Mesenchymal stem cell (in vitro differentiated cells and primary cell): ENCODE data around the gene NAGS.

Experiments
- DNase-seq: peaks from one replicate; pipeline ENCODE4 v3.0.0-alpha.2; 2013
- H2AFZ ChIP-seq: one replicate; pipeline ENCODE4 v1.6.1; 2013; ENCODE audit warnings: low read depth, mild to moderate bottlenecking, control low read depth, inconsistent platforms, low read length, moderate library complexity
- H2AK5ac ChIP-seq: 2 replicates; pipeline ENCODE4 v1.6.1; 2013; ENCODE audit warnings: low read length, moderate library complexity, mild to moderate bottlenecking, inconsistent platforms; ENCODE audit not compliant: severe bottlenecking
- H2BK120ac ChIP-seq: one replicate; pipeline ENCODE4 v1.6.1; 2013; ENCODE audit warnings: low read depth, mild to moderate bottlenecking, inconsistent platforms, low read length, moderate library complexity
- H2BK12ac ChIP-seq, 2 experiments: one replicate each; pipeline ENCODE4 v1.6.1; 2013; ENCODE audit warnings: inconsistent platforms in 2 of 2, low read length in 2 of 2, mild to moderate bottlenecking in 2 of 2, moderate library complexity in 2 of 2, control low read depth in 1 of 2
- H2BK15ac ChIP-seq: one replicate; pipeline ENCODE4 v1.6.1; 2013; ENCODE audit warnings: mild to moderate bottlenecking, low read depth, inconsistent platforms; ENCODE audit not compliant: poor library complexity, severe bottlenecking
- H2BK5ac ChIP-seq: 2 replicates; pipeline ENCODE4 v1.6.1; 2013; ENCODE audit warnings: low read depth, mild to moderate bottlenecking, low read length, control low read depth, inconsistent platforms; ENCODE audit not compliant: poor library complexity, severe bottlenecking
- H3K14ac ChIP-seq, 2 experiments: one replicate each; pipeline ENCODE4 v1.6.1; 2013; ENCODE audit warnings: inconsistent platforms in 2 of 2, low read length in 2 of 2, control low read depth in 1 of 2, mild to moderate bottlenecking in 1 of 2, moderate library complexity in 1 of 2
- H3K18ac ChIP-seq, 2 experiments: one replicate each; pipeline ENCODE4 v1.6.1; 2013; ENCODE audit warnings: inconsistent platforms in 2 of 2, low read length in 2 of 2, control low read depth in 1 of 2, low read depth in 1 of 2, mild to moderate bottlenecking in 1 of 2
- H3K23ac ChIP-seq, 2 experiments: one replicate each; pipeline ENCODE4 v1.6.1; 2013; ENCODE audit warnings: inconsistent platforms in 2 of 2, low read length in 2 of 2, mild to moderate bottlenecking in 2 of 2, moderate library complexity in 2 of 2, control low read depth in 1 of 2
- H3K27ac ChIP-seq: 2 replicates; pipeline ENCODE4 v1.5.1; 2013; ENCODE audit warnings: mild to moderate bottlenecking, moderate library complexity, low read length, control low read depth, inconsistent platforms; ENCODE audit not compliant: poor library complexity, severe bottlenecking
- H3K27me3 ChIP-seq, 2 experiments: 2 replicates each; pipeline versions ENCODE4 v1.6.1 to v1.7.0; 2013; ENCODE audit warnings: low read length in 2 of 2, mild to moderate bottlenecking in 2 of 2, moderate library complexity in 2 of 2, control low read depth in 1 of 2, inconsistent platforms in 1 of 2; ENCODE audit not compliant: control insufficient read depth in 1 of 2, insufficient read depth in 1 of 2
- H3K36me3 ChIP-seq, 2 experiments: 2 replicates each; pipeline versions ENCODE4 v1.6.1 to v1.7.0; 2013; ENCODE audit warnings: low read length in 2 of 2, control low read depth in 1 of 2, inconsistent platforms in 1 of 2, low read depth in 1 of 2, mild to moderate bottlenecking in 1 of 2; ENCODE audit not compliant: insufficient read depth in 2 of 2, control insufficient read depth in 1 of 2
- H3K4ac ChIP-seq, 2 experiments: one replicate each; pipeline ENCODE4 v1.6.1; 2013; ENCODE audit warnings: inconsistent platforms in 2 of 2, low read length in 2 of 2, mild to moderate bottlenecking in 2 of 2, moderate library complexity in 2 of 2, control low read depth in 1 of 2, low read depth in 1 of 2
- H3K4me1 ChIP-seq: 2 replicates; pipeline ENCODE4 v1.6.1; 2013; ENCODE audit warnings: low read depth, low read length, control low read depth; ENCODE audit not compliant: control insufficient read depth, insufficient read depth
- H3K4me2 ChIP-seq: 2 replicates; pipeline ENCODE4 v1.6.1; 2013; ENCODE audit warnings: low read length, mild to moderate bottlenecking, inconsistent platforms; ENCODE audit not compliant: poor library complexity, severe bottlenecking
- H3K4me3 ChIP-seq, 2 experiments: 2 replicates each; pipeline versions ENCODE4 v1.5.1 to v1.7.0; 2013; ENCODE audit warnings: low read length in 2 of 2, mild to moderate bottlenecking in 2 of 2, control low read depth in 1 of 2, low read depth in 1 of 2; ENCODE audit not compliant: insufficient read depth in 1 of 2
- H3K79me1 ChIP-seq: replicated peaks from 2 replicates; pipeline ENCODE4 v1.6.1; 2013; ENCODE audit warnings: mild to moderate bottlenecking, control low read depth, low read length, inconsistent platforms; ENCODE audit not compliant: poor library complexity, severe bottlenecking
- H3K9ac ChIP-seq: 2 replicates; pipeline ENCODE4 v1.7.0; 2013; ENCODE audit warnings: mild to moderate bottlenecking, low read length, moderate library complexity
- H3K9me3 ChIP-seq: 2 replicates; pipeline ENCODE4 v1.7.0; 2013; ENCODE audit warnings: mild to moderate bottlenecking, low read length; ENCODE audit not compliant: control insufficient read depth
- H4K8ac ChIP-seq: one replicate; pipeline ENCODE4 v1.6.1; 2013; ENCODE audit warnings: inconsistent platforms, mild to moderate bottlenecking, low read length, moderate library complexity
- H4K91ac ChIP-seq: one replicate; pipeline ENCODE4 v1.6.1; 2013; ENCODE audit warnings: mild to moderate bottlenecking, low read length, inconsistent platforms
- WGBS: methylation state at CpG from one replicate; pipeline ENCODE4 v1.1.7; 2013; ENCODE audit warnings: mixed read lengths; 5-methylcytosine and 5-hydroxymethylcytosine counted together

NAGS gene

GRCh38 chr17:43979011-43979410 lies 25.4 kb upstream of the NAGS start:
- no peak overlapping the region for H2AK5ac ChIP-seq
- H3K4ac ChIP-seq: no peak overlapping the region
- H4K8ac ChIP-seq: no peak overlapping the region
- no peak overlapping the region for H3K14ac ChIP-seq
- no peak overlapping the region for H2BK120ac ChIP-seq
- no peak overlapping the region for H3K9ac ChIP-seq
- H2AFZ ChIP-seq: no peak overlapping the region
- H2BK15ac ChIP-seq: no peak overlapping the region
- no peak overlapping the region for H3K27ac ChIP-seq
- H4K91ac ChIP-seq: no peak overlapping the region
- H3K18ac ChIP-seq: no peak overlapping the region
- H2BK12ac ChIP-seq: no peak overlapping the region
- no peak overlapping the region for H3K4me2 ChIP-seq
- no peaks in the 10 kb centered on the region for H3K36me3 ChIP-seq
- no peak for DNase-seq
- WGBS: 78% methylated on average over 6 of the region's 7 CpGs
- H3K4me1 ChIP-seq: peaks cover 7% of the 10 kb centered on the region
- H3K79me1 ChIP-seq: no peaks in the 10 kb centered on the region
- no peak overlapping the region for H3K4me3 ChIP-seq
- H2BK5ac ChIP-seq: no peak overlapping the region
- no peaks in the 10 kb centered on the region for H3K9me3 ChIP-seq
- no peak overlapping the region for H3K23ac ChIP-seq
- H3K27me3 ChIP-seq: peaks cover 47 to 66% of the 10 kb centered on the region in 2 experiments

- H3K4me2 ChIP-seq: no peak overlapping the region
- no peak overlapping the region for H2AFZ ChIP-seq
- H2BK5ac ChIP-seq: no peak overlapping the region
- DNase-seq: no peak
- no peak overlapping the region for H2BK12ac ChIP-seq
- no peak overlapping the region for H3K18ac ChIP-seq
- no peaks in the 10 kb centered on the region for H3K79me1 ChIP-seq
- H3K27me3 ChIP-seq: peaks cover 47 to 60% of the 10 kb centered on the region in 2 experiments
- no peak overlapping the region for H4K91ac ChIP-seq
- no peak overlapping the region for H2AK5ac ChIP-seq
- peaks cover 12% of the 10 kb centered on the region for H3K4me1 ChIP-seq
- no peak overlapping the region for H3K4ac ChIP-seq
- H2BK120ac ChIP-seq: no peak overlapping the region
- H3K9ac ChIP-seq: no peak overlapping the region
- no peak overlapping the region for H3K27ac ChIP-seq
- no peaks in the 10 kb centered on the region for H3K9me3 ChIP-seq
- H4K8ac ChIP-seq: no peak overlapping the region
- no peak overlapping the region for H2BK15ac ChIP-seq
- WGBS: 95% methylated on average over 2 of the region's 4 CpGs
- no peak overlapping the region for H3K4me3 ChIP-seq
- no peak overlapping the region for H3K23ac ChIP-seq
- H3K36me3 ChIP-seq: no peaks in the 10 kb centered on the region
- no peak overlapping the region for H3K14ac ChIP-seq
Observed at GRCh38 chr17:43979671-43980070, 24.8 kb upstream of the NAGS start.

GRCh38 chr17:43982171-43982570 lies 22.3 kb upstream of the NAGS start:
- Histone ChIP-seq H3K23ac (no peak overlapping the region), H3K4me2 (no peak overlapping the region), H2AK5ac (no peak overlapping the region), H3K9me3 (no peaks in the 10 kb centered on the region), H4K8ac (no peak overlapping the region), H3K27ac (no peak overlapping the region), H3K4me3 (no peak overlapping the region), H3K27me3 (peaks cover 45 to 56% of the 10 kb centered on the region in 2 experiments), H2AFZ (no peak overlapping the region), H2BK5ac (no peak overlapping the region), H2BK120ac (no peak overlapping the region), H3K18ac (no peak overlapping the region), H3K9ac (no peak overlapping the region), H3K36me3 (no peaks in the 10 kb centered on the region), H4K91ac (no peak overlapping the region), H3K4me1 (peaks cover 12% of the 10 kb centered on the region), H3K79me1 (no peaks in the 10 kb centered on the region), H3K4ac (no peak overlapping the region), H2BK12ac (no peak overlapping the region), H2BK15ac (no peak overlapping the region), H3K14ac (no peak overlapping the region)
- 91% methylated on average over 2 of the region's 2 CpGs for WGBS
- no peak for DNase-seq

GRCh38 chr17:43983196-43983514 lies 21.3 kb upstream of the NAGS start:
- Histone ChIP-seq H2AK5ac (no peak overlapping the region), H2AFZ (no peak overlapping the region), H2BK12ac (no peak overlapping the region), H4K91ac (peak overlapping the region; percentile 29), H3K79me1 (no peaks in the 10 kb centered on the region), H4K8ac (peak overlapping the region; percentile 56), H2BK15ac (no peak overlapping the region), H3K14ac (no peak overlapping the region), H3K4me1 (peaks cover 12% of the 10 kb centered on the region), H3K4ac (no peak overlapping the region), H3K4me3 (peak overlapping the region; percentile 62 to 70), H3K18ac (no peak overlapping the region), H3K9me3 (no peaks in the 10 kb centered on the region), H2BK120ac (no peak overlapping the region), H3K23ac (no peak overlapping the region), H3K36me3 (no peaks in the 10 kb centered on the region), H3K27ac (no peak overlapping the region), H3K9ac (no peak overlapping the region), H3K4me2 (peak overlapping the region; percentile 97), H2BK5ac (no peak overlapping the region), H3K27me3 (peaks cover 43 to 56% of the 10 kb centered on the region in 2 experiments)
- DNase-seq: no peak
- 39% methylated on average over 4 of the region's 5 CpGs for WGBS
